Measurements from ENCODE around the gene PHACTR1. TPM values are rescaled to one million over a fixed set of nuclear protein-coding genes. Genes with fewer than 3 reads are reported as not detected.

The PHACTR1 gene
- total RNA-seq, 1 experiment from 2014 or later, result 0.05 TPM

DNA sequence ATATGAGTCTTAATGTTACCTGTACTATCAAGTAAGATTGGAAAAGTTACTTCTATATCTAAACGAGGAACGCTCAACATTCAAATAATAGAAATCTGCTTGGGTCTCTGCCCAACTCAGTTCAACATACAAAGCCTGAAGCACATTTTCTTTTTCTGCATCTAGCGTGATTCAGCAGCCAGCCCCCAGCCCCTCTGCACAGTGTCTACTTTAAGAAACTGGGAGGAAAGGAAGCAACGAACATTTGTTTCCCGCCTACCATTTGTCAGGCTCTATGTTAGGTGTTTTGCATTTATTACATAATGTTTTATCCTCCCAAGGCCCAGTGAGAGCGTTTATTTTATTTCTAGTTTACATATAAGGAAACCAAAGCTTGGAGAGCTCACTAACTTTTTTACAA is 17.3 kb downstream of the PHACTR1 start:
- no peaks in the 10 kb centered on the region for H3K4me1 ChIP-seq (ENCODE audit: control insufficient read depth, insufficient read depth, low read length)
- intact Hi-C loops (cut with micrococcal nuclease; ENCODE audit: unreplicated experiment) (no loop called here), in situ Hi-C loops (cut with HindIII; ENCODE audit: low pct_unique_long_range_greater_than_20kb, low sequenced_read_pairs) (no loop called here)
- DNase-seq (ENCODE audit: low read depth, low spot score), result no peak
- TF ChIP-seq POLR2AphosphoS5 (IDR thresholded peaks at IDR 0.05; ENCODE audit: low read depth, low read length), result no peak
- TF ChIP-seq, protein P1, sequence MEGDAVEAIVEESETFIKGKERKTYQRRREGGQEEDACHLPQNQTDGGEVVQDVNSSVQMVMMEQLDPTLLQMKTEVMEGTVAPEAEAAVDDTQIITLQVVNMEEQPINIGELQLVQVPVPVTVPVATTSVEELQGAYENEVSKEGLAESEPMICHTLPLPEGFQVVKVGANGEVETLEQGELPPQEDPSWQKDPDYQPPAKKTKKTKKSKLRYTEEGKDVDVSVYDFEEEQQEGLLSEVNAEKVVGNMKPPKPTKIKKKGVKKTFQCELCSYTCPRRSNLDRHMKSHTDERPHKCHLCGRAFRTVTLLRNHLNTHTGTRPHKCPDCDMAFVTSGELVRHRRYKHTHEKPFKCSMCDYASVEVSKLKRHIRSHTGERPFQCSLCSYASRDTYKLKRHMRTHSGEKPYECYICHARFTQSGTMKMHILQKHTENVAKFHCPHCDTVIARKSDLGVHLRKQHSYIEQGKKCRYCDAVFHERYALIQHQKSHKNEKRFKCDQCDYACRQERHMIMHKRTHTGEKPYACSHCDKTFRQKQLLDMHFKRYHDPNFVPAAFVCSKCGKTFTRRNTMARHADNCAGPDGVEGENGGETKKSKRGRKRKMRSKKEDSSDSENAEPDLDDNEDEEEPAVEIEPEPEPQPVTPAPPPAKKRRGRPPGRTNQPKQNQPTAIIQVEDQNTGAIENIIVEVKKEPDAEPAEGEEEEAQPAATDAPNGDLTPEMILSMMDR (IDR thresholded peaks at IDR 0.05), result no peak
- TF ChIP-seq, protein P2, sequence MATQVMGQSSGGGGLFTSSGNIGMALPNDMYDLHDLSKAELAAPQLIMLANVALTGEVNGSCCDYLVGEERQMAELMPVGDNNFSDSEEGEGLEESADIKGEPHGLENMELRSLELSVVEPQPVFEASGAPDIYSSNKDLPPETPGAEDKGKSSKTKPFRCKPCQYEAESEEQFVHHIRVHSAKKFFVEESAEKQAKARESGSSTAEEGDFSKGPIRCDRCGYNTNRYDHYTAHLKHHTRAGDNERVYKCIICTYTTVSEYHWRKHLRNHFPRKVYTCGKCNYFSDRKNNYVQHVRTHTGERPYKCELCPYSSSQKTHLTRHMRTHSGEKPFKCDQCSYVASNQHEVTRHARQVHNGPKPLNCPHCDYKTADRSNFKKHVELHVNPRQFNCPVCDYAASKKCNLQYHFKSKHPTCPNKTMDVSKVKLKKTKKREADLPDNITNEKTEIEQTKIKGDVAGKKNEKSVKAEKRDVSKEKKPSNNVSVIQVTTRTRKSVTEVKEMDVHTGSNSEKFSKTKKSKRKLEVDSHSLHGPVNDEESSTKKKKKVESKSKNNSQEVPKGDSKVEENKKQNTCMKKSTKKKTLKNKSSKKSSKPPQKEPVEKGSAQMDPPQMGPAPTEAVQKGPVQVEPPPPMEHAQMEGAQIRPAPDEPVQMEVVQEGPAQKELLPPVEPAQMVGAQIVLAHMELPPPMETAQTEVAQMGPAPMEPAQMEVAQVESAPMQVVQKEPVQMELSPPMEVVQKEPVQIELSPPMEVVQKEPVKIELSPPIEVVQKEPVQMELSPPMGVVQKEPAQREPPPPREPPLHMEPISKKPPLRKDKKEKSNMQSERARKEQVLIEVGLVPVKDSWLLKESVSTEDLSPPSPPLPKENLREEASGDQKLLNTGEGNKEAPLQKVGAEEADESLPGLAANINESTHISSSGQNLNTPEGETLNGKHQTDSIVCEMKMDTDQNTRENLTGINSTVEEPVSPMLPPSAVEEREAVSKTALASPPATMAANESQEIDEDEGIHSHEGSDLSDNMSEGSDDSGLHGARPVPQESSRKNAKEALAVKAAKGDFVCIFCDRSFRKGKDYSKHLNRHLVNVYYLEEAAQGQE (IDR thresholded peaks at IDR 0.05; ENCODE audit: insufficient read depth in 1 of 2, low read depth in 2 of 2, low read length in 1 of 2), result no peak
- TF ChIP-seq SIN3A (IDR thresholded peaks at IDR 0.05; ENCODE audit: borderline replicate concordance, insufficient read depth, low read depth, low read length), result no peak
- no peak for TF ChIP-seq TCF7L2 (IDR thresholded peaks at IDR 0.05; ENCODE audit: low read depth, low read length)
- H3K9me3 ChIP-seq (ENCODE audit: control insufficient read depth, insufficient read depth, low read depth, low read length), result no peaks in the 10 kb centered on the region
- CTCF ChIA-PET, result no interaction called here
- no peak for ATAC-seq
- no peak overlapping the region for H3K4me3 ChIP-seq (ENCODE audit: low read depth in 2 of 2, low read length in 2 of 2)
- H3K36me3 ChIP-seq (ENCODE audit: control insufficient read depth, insufficient read depth, low read length), result no peaks in the 10 kb centered on the region
- BruUV-seq (replicated peaks), result no TSS peak
- POLR2A ChIA-PET, result no interaction called here
- no peak overlapping the region for H3K27ac ChIP-seq (ENCODE audit: low read length)
- peaks cover 2% of the 10 kb centered on the region; the same call in 1 of the 2 replicates for H3K27me3 ChIP-seq (ENCODE audit: control insufficient read depth, insufficient read depth, low read length)

DNA sequence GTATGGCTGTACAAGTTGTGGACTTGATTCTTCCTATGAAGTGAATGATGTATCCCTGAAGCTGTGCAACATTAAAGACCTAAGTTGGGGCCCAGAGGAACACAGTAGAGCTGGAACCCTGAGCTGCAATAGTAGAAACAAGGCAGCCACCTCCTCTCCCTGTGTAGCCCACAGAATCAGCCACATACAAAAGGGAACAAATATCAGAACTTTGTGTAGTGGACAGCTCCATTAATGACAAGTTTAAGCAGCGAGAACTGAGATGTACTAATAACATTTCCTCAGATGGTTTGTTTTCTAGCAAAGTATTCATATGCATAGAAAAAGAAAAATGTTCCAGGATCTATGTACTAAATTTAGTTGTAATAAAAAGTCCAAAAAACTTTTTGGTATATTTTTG is 19.2 kb downstream of the PHACTR1 start:
- no peak overlapping the region for H3K27ac ChIP-seq (ENCODE audit: low read length)
- H3K36me3 ChIP-seq (ENCODE audit: control insufficient read depth, insufficient read depth, low read length), result no peaks in the 10 kb centered on the region
- ATAC-seq (no peak), DNase-seq (ENCODE audit: low read depth, low spot score) (no peak)
- POLR2A ChIA-PET, result no interaction called here
- in situ Hi-C loops (cut with HindIII; ENCODE audit: low pct_unique_long_range_greater_than_20kb, low sequenced_read_pairs) (no loop called here), intact Hi-C loops (cut with micrococcal nuclease; ENCODE audit: unreplicated experiment) (no loop called here)
- no peaks in the 10 kb centered on the region for H3K27me3 ChIP-seq (ENCODE audit: control insufficient read depth, insufficient read depth, low read length)
- CTCF ChIA-PET, result interaction anchor here (0.6 kb wide), 1 partner anchor 1887 kb away, joined by 7 read pairs; no protein-coding TSS in a partner anchor
- TF ChIP-seq, protein P2 (IDR thresholded peaks at IDR 0.05; ENCODE audit: insufficient read depth in 1 of 2, low read depth in 2 of 2, low read length in 1 of 2), result peak in 1 of 2 experiments; percentile 74; a peak in 2 of 4 replicates
- no peak for TF ChIP-seq POLR2AphosphoS5 (IDR thresholded peaks at IDR 0.05; ENCODE audit: low read depth, low read length)
- BruUV-seq (replicated peaks), result no TSS peak
- H3K9me3 ChIP-seq (ENCODE audit: control insufficient read depth, insufficient read depth, low read depth, low read length), result no peaks in the 10 kb centered on the region
- H3K4me3 ChIP-seq (ENCODE audit: low read depth in 2 of 2, low read length in 2 of 2), result no peak overlapping the region
- no peaks in the 10 kb centered on the region for H3K4me1 ChIP-seq (ENCODE audit: control insufficient read depth, insufficient read depth, low read length)
